H1 (cell line): ENCODE data around the gene NUTM2D. TPM values are rescaled to one million over a fixed set of nuclear protein-coding genes. Genes with fewer than 3 reads are reported as not detected.
"Not testable (repeated sequence)": the region's sequence is repeated elsewhere in the genome, so short reads cannot be mapped to it uniquely, and the experiment has no call there.

Experiments used
- CTCF ChIA-PET: fragments of 300-600 bp; sonication (Branson Sonifier 250); formaldehyde crosslinking; loops from one replicate; lab custom pipeline; 2021; ENCODE audit not compliant: partially characterized antibody; lab: Charles Lee
- POLR2A ChIA-PET: fragments of 300-600 bp; sonication (Branson Sonifier 250); formaldehyde crosslinking; loops from one replicate; lab custom pipeline; 2021; ENCODE audit warnings: inconsistent platforms; ENCODE audit not compliant: partially characterized antibody; lab: Charles Lee
- DNase-seq, 2 experiments: peaks; one replicate each; pipeline versions ENCODE4 v3.0.0 to v3.0.0-alpha.2; 2010 to 2022; ENCODE audit warnings: low spot score in 2 of 2, low read depth in 1 of 2, mixed read lengths in 1 of 2
- FAIRE-seq: peaks from 2 replicates; lab custom pipeline; 2011; peaks lifted over from hg19 to GRCh38; lab: Jason Lieb, UNC
- H2AFZ ChIP-seq: 2 replicates; pipeline ENCODE4 v1.8.1; 2012; ENCODE audit warnings: low read length, inconsistent platforms
- H2AK5ac ChIP-seq: 2 replicates; pipeline ENCODE4 v1.6.1; 2013; ENCODE audit warnings: low read depth, low read length
- H2BK120ac ChIP-seq: replicated peaks from 2 replicates; pipeline ENCODE3; 2013; ENCODE audit warnings: low read depth, low read length, inconsistent platforms
- H2BK12ac ChIP-seq: 2 replicates; pipeline ENCODE4 v1.6.1; 2013; ENCODE audit warnings: low read depth, low read length
- H2BK15ac ChIP-seq: 2 replicates; pipeline ENCODE4 v1.6.1; 2013; ENCODE audit warnings: low read length
- H2BK20ac ChIP-seq: 2 replicates; pipeline ENCODE4 v1.6.1; 2013; ENCODE audit warnings: low read length
- H2BK5ac ChIP-seq: 2 replicates; pipeline ENCODE4 v1.6.1; 2013; ENCODE audit warnings: low read depth, low read length
- H3K14ac ChIP-seq: 2 replicates; pipeline ENCODE4 v1.6.1; 2013; ENCODE audit warnings: inconsistent platforms; ENCODE audit not compliant: insufficient read length
- H3K18ac ChIP-seq: 2 replicates; pipeline ENCODE4 v1.6.1; 2013; ENCODE audit warnings: low read length; ENCODE audit errors: extremely low read depth
- H3K23ac ChIP-seq: 2 replicates; pipeline ENCODE4 v1.6.1; 2013; ENCODE audit warnings: inconsistent platforms; ENCODE audit not compliant: insufficient read length
- H3K23me2 ChIP-seq: 2 replicates; pipeline ENCODE4 v1.6.1; 2013; ENCODE audit warnings: low read depth, low read length
- H3K27ac ChIP-seq: 2 replicates; pipeline ENCODE4 v1.6.1; 2011; ENCODE audit warnings: low read depth, low read length, inconsistent platforms
- H3K27me3 ChIP-seq, 4 experiments: replicated peaks in 1 of 4; 1 replicate in 1 of 4; 2 replicates in 3 of 4; pipeline versions ENCODE4 v1.6.1 to v1.8.1; 2011 to 2013; ENCODE audit warnings: low read length in 3 of 4, mild to moderate bottlenecking in 3 of 4, inconsistent platforms in 2 of 4, mixed read lengths in 2 of 4, moderate library complexity in 1 of 4; ENCODE audit not compliant: control insufficient read depth in 3 of 4, insufficient read depth in 3 of 4; ENCODE audit errors: extremely low read depth in 1 of 4
- H3K36me3 ChIP-seq, 4 experiments: 2 replicates each; pipeline versions ENCODE4 v1.6.1 to v1.8.1; 2011 to 2013; ENCODE audit warnings: mild to moderate bottlenecking in 4 of 4, low read length in 3 of 4, moderate library complexity in 2 of 4, control low read depth in 1 of 4, inconsistent platforms in 1 of 4; ENCODE audit not compliant: insufficient read depth in 4 of 4, control insufficient read depth in 2 of 4
- H3K4ac ChIP-seq: replicated peaks from 2 replicates; pipeline ENCODE3; 2013; ENCODE audit warnings: low read length, low read depth, mixed read lengths, inconsistent platforms; ENCODE audit not compliant: insufficient read length
- H3K4me1 ChIP-seq, 4 experiments: replicated peaks in 1 of 4; 1 replicate in 1 of 4; 2 replicates in 3 of 4; pipeline versions ENCODE4 v1.6.1 to v1.8.1; 2011 to 2013; ENCODE audit warnings: low read length in 3 of 4, inconsistent platforms in 2 of 4, mixed read lengths in 1 of 4; ENCODE audit not compliant: insufficient read depth in 4 of 4, control insufficient read depth in 3 of 4
- H3K4me2 ChIP-seq, 2 experiments: 2 replicates each; pipeline versions ENCODE4 v1.6.1 to v1.8.1; 2011 to 2013; ENCODE audit warnings: low read depth in 2 of 2, low read length in 2 of 2, control low read depth in 1 of 2, inconsistent platforms in 1 of 2, mild to moderate bottlenecking in 1 of 2; ENCODE audit not compliant: insufficient read depth in 1 of 2
- H3K4me3 ChIP-seq, 4 experiments: fragments of 200-600, 300-600 bp in 1 of 4; sonication (generic), shearing (Covaris generic), sonication (Bioruptor Twin) in 1 of 4; 2 replicates each; pipeline versions ENCODE4 v1.5.1 to v1.8.1; 2011 to 2016; ENCODE audit warnings: low read length in 4 of 4, low read depth in 3 of 4, control low read depth in 2 of 4, inconsistent platforms in 2 of 4, mild to moderate bottlenecking in 2 of 4, mixed read lengths in 1 of 4, moderate library complexity in 1 of 4; ENCODE audit not compliant: insufficient read depth in 2 of 4; ENCODE audit errors: extremely low read depth in 1 of 4
- H3K56ac ChIP-seq: replicated peaks from 2 replicates; pipeline ENCODE3; 2013; ENCODE audit warnings: low read depth, mild to moderate bottlenecking, mixed read lengths, low read length, inconsistent platforms; ENCODE audit not compliant: insufficient read length
- H3K79me1 ChIP-seq: 2 replicates; pipeline ENCODE4 v1.6.1; 2013; ENCODE audit warnings: low read depth, low read length, control low read depth
- H3K79me2 ChIP-seq, 2 experiments: 2 replicates each; pipeline versions ENCODE4 v1.6.1 to v1.8.1; 2012 to 2013; ENCODE audit warnings: low read length in 2 of 2, mild to moderate bottlenecking in 2 of 2, inconsistent platforms in 1 of 2; ENCODE audit not compliant: insufficient read depth in 2 of 2, control insufficient read depth in 1 of 2
- H3K9ac ChIP-seq, 4 experiments: replicated peaks in 1 of 4; 1 replicate in 1 of 4; 2 replicates in 3 of 4; pipeline versions ENCODE4 v1.6.1 to v1.8.1; 2011 to 2013; ENCODE audit warnings: low read depth in 3 of 4, low read length in 3 of 4, control low read depth in 2 of 4, mild to moderate bottlenecking in 2 of 4, moderate library complexity in 2 of 4, inconsistent platforms in 1 of 4; ENCODE audit errors: extremely low read depth in 1 of 4
- H3K9me3 ChIP-seq, 2 experiments: 2 replicates each; pipeline versions ENCODE4 v1.6.1 to v1.8.1; 2012 to 2013; ENCODE audit warnings: mild to moderate bottlenecking in 2 of 2, moderate library complexity in 2 of 2, control low read depth in 1 of 2, inconsistent platforms in 1 of 2, low read depth in 1 of 2, low read length in 1 of 2, mixed read lengths in 1 of 2; ENCODE audit not compliant: insufficient read depth in 2 of 2
- H4K20me1 ChIP-seq, 2 experiments: replicated peaks in 1 of 2; 2 replicates each; pipeline versions ENCODE3 to v1.8.1; 2011 to 2013; ENCODE audit warnings: inconsistent platforms in 2 of 2, low read length in 2 of 2, mild to moderate bottlenecking in 1 of 2; ENCODE audit not compliant: insufficient read depth in 2 of 2, control insufficient read depth in 1 of 2
- H4K5ac ChIP-seq: 2 replicates; pipeline ENCODE4 v1.6.1; 2013; ENCODE audit warnings: low read length, low read depth, mixed read lengths, inconsistent platforms; ENCODE audit not compliant: insufficient read length
- H4K8ac ChIP-seq: 2 replicates; pipeline ENCODE4 v1.8.0; 2013; ENCODE audit warnings: mild to moderate bottlenecking, moderate library complexity, low read length, inconsistent platforms; ENCODE audit not compliant: insufficient read depth; ENCODE audit errors: extremely low read depth
- H4K91ac ChIP-seq: replicated peaks from 2 replicates; pipeline ENCODE3; 2013; ENCODE audit warnings: low read length, mixed read lengths, inconsistent platforms; ENCODE audit not compliant: insufficient read length
- PHF8 ChIP-seq: fragments of 200-600 bp; sonication (generic); conservative IDR thresholded peaks from 2 replicates; pipeline ENCODE4 v1.7.1; 2012; ENCODE audit warnings: low read depth, mild to moderate bottlenecking, inconsistent platforms, low read length, moderate library complexity
- SP2 ChIP-seq: IDR thresholded peaks from 2 replicates; pipeline ENCODE4 v1.6.1; 2012; ENCODE audit warnings: mild to moderate bottlenecking, low read length, inconsistent platforms
- WGBS, 2 experiments: shearing (Covaris generic) in 1 of 2; methylation state at CpG; one replicate each; pipeline versions ENCODE4 v1.1.6 to v1.1.7; 2013 to 2015; ENCODE audit warnings: low lambda C conversion rate in 2 of 2, mixed read lengths in 2 of 2, inconsistent platforms in 1 of 2, low coverage in 1 of 2, missing lambda C conversion rate in 1 of 2; ENCODE audit not compliant: insufficient replicate concordance in 2 of 2, insufficient coverage in 1 of 2, insufficient read length in 1 of 2; ENCODE audit errors: extremely low coverage in 1 of 2, missing lambda C conversion rate in 1 of 2; 5-methylcytosine and 5-hydroxymethylcytosine counted together
- polyA plus RNA-seq, 7 experiments: library from polyadenylated mRNA; depleted of rRNA in 3 of 7; stranded (reverse) in 5 of 7; unstranded in 2 of 7; fragments of >200 nt in 5 of 7; fragments of 200-250 nt in 2 of 7; gene quantifications; 1 replicate in 5 of 7; 2 replicates in 1 of 7; 4 replicates in 1 of 7; pipeline versions ENCODE4 v1.2.1 to v1.2.3, GENCODE V29; 2011 to 2013; ENCODE audit warnings: missing spikeins in 2 of 7, mixed read lengths in 2 of 7
- total RNA-seq: library from RNA; stranded (reverse); fragmentation: NEBNext Ultra II Directional; extraction: Animal tissue kit (Norgen Biotek cat#: 25700); gene quantifications from 2 replicates; pipeline ENCODE4 v1.2.1, GENCODE V29; 2021

NUTM2D gene
- total and polyA plus RNA-seq, 2 of the 8 experiments (the other 6 are each of a cell fraction or from before 2014, with no cell fraction given) = 0.76 to 2.2 TPM

DNA sequence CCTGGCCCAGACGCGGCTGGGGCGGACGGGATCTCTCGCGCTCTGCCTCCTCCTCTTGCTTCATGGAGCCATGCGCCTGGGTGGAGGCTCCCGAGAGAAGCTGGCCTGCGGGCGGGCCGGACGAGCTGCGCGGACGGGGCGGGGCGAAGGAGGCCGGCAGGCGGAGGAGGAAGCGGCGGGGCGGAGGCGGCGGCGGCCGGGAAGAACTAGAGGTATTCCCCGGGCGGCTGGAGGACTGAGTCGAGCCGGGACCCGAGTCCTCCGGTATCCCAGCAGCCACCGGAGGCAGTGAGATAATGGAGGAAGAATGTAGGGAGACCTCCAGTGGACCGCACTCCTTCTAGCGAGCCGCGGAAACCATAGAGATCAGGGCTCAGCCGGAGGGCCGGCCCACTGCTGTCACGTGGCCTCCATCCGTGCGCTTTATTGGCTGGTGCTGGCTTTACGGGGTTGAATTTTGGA, 15.3 kb upstream of the NUTM2D start:
- 0% methylated on average over 7 of the region's 43 CpGs; no CpG with 5 or more reads in 1 of the 2 experiments for WGBS, 2 experiments
- TF ChIP-seq SP2 (peak; percentile 32; the same call in 1 of the 2 replicates), PHF8 (0 out of 2 replicates have a peak, but pooled peaks have one; percentile 38)
- H3K79me1 ChIP-seq, H3K56ac ChIP-seq, H4K20me1 ChIP-seq, H4K5ac ChIP-seq, H3K4me1 ChIP-seq, H2AFZ ChIP-seq, H3K14ac ChIP-seq, H3K18ac ChIP-seq, H3K23ac ChIP-seq, H2AK5ac ChIP-seq, H3K27ac ChIP-seq, H3K36me3 ChIP-seq, H3K9me3 ChIP-seq, H2BK15ac ChIP-seq, H3K4me2 ChIP-seq, H3K23me2 ChIP-seq, FAIRE-seq, H3K27me3 ChIP-seq, POLR2A ChIA-PET, H2BK20ac ChIP-seq, CTCF ChIA-PET, H2BK12ac ChIP-seq, H4K91ac ChIP-seq, H2BK5ac ChIP-seq, H2BK120ac ChIP-seq, H3K4ac ChIP-seq: not testable (repeated sequence)
- Histone ChIP-seq H3K9ac (peak overlapping the region; percentile 69 to 98 (median 82); a peak in 6 of 7 replicates), H3K4me3 (peak overlapping the region; percentile 26 to 70 (median 49)), H3K79me2 (peaks cover 0 to 13% of the 10 kb centered on the region in 2 experiments; a peak in 2 of 4 replicates), H4K8ac (peak overlapping the region; percentile 85; the same call in 1 of the 2 replicates)
- peak; percentile 27 to 79 for DNase-seq
